Activated naive CD4-positive, alpha-beta T cell treated with anti-CD3 and anti-CD28 coated beads for 36 hours (primary cell): Measurements from ENCODE around the gene JAM3. TPM values are rescaled to one million over a fixed set of nuclear protein-coding genes. Genes with fewer than 3 reads are reported as not detected.
"Not testable (repeated sequence)": the region's sequence is repeated elsewhere in the genome, so short reads cannot be mapped to it uniquely, and the experiment has no call there.

Experiments
- CTCF ChIA-PET: fragments of 350-600 bp; sonication (Branson Sonifier 250); formaldehyde crosslinking; loops from one replicate; lab custom pipeline; 2021; ENCODE audit warnings: antibody characterized with exemption; lab: Charles Lee
- DNase-seq: peaks from one replicate; pipeline ENCODE4 v3.0.0-alpha.2; 2020
- H3K27ac Mint-ChIP-seq: one replicate; pipeline ENCODE4 v1.8.0; 2021; ENCODE audit warnings: mild to moderate bottlenecking, mixed read lengths
- H3K27me3 Mint-ChIP-seq: one replicate; pipeline ENCODE4 v1.8.0; 2021; ENCODE audit warnings: low read depth, mixed read lengths
- H3K36me3 Mint-ChIP-seq: one replicate; pipeline ENCODE4 v1.8.0; 2021; ENCODE audit warnings: low read depth, mixed read lengths
- H3K4me1 Mint-ChIP-seq: one replicate; pipeline ENCODE4 v1.8.0; 2021; ENCODE audit warnings: low read depth, mixed read lengths
- H3K4me3 Mint-ChIP-seq: one replicate; pipeline ENCODE4 v1.8.0; 2021; ENCODE audit warnings: mild to moderate bottlenecking, moderate library complexity, mixed read lengths
- H3K9me3 Mint-ChIP-seq: one replicate; pipeline ENCODE4 v1.8.0; 2021; ENCODE audit warnings: mixed read lengths
- intact Hi-C: fragments of 100-400 bp; cut with micrococcal nuclease; formaldehyde crosslinking; loops from one replicate; pipeline ENCODE4 v1.15.1; 2023
- total RNA-seq, 2 experiments: library from RNA; stranded (reverse); gene quantifications; one replicate each; pipeline ENCODE4 v1.2.3, GENCODE V29; 2021

JAM3 gene
- total RNA-seq, 2 experiments from 2014 or later: 4.0 to 6.4 TPM

DNA sequence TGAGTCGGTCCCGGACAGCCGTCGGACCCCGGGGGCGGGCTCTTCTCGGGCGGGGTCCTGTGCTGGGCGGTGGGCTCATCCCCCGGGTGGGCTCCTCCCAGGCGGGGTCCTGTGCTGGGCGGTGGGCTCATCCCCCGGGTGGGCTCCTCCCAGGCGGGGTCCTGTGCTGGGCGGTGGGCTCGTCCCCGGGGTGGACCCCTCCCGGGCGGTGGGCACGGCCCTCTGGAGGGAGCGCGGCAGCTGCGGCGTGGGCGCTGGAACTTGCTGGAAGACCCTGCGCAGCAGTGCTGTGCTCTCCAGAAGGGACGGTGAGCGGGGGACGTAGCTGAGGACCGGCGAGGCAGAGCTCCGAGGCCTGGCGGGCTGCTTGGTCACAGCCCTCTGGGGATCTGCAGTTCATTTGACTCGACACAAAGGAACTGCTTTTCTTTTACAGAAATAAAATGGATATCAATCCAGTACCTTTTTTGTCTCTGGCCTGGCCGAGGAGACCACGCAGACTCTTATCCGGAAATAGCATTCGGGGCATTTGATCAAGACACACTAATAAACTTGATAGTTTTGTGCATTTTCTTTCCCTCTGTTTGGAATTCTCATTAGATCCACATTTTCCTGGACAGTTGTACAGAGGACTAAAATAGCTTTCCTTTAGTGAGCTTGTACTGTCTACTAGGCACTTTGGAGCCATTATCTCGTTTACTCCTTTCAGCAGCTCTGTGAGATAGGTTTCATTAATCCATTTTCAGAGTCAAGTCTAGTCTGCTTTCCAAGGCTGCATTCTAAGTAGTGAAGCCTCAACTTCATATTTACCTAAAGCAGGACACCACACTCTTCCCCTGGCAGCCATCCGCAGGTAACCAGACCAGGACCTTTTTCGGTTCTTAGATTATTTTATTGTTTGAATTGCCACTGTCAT, 812 bp downstream of the JAM3 start:
- CTCF ChIA-PET: interaction anchor here (4.7 kb wide), 1 partner anchor 19 kb away, joined by 26 read pairs; no protein-coding TSS in a partner anchor
- Mint-ChIP-seq H3K4me3 (peak overlapping the region; percentile 54), H3K27me3 (no peaks in the 10 kb centered on the region), H3K9me3 (no peaks in the 10 kb centered on the region), H3K27ac (no peak overlapping the region), H3K4me1 (peaks cover 11% of the 10 kb centered on the region), H3K36me3 (peaks cover 1% of the 10 kb centered on the region)
- intact Hi-C loops: loop anchor here (5.0 kb wide), 1 partner anchor 68 kb away; no protein-coding TSS in a partner anchor
- DNase-seq: no peak

DNA sequence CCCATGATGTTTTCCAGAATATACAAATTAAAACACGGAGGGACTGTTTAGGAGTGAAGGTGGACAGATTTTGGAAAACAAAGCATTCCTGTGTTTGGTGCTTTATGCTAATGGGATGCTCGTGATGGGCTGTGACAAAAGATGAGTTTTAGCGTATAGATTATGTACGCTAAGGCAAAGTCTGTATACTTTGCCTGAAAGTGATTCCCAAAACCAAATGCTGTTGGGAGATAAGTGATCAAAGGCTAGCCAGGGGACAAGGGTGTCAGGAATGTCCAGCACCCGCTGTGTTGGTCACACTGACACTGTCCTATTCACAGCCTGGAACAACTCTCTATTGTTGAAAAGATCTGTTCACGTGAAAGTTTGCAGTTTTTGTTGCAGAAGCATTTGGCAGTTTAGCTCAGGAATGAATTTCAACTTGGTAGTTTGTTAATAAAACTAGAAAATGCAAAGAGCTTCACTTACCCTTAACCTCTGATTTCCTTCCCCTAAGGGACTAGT, 1.5 kb downstream of the JAM3 start:
- Mint-ChIP-seq H3K9me3 (no peaks in the 10 kb centered on the region), H3K36me3 (peaks cover 1% of the 10 kb centered on the region), H3K4me1 (peaks cover 11% of the 10 kb centered on the region), H3K27me3 (no peaks in the 10 kb centered on the region), H3K27ac (no peak overlapping the region), H3K4me3 (no peak overlapping the region)
- DNase-seq: no peak
- CTCF ChIA-PET: interaction anchor here (0.9 to 4.7 kb wide), 2 partner anchors 14 to 20 kb away, joined by 3 to 26 read pairs; no protein-coding TSS in a partner anchor
- intact Hi-C loops: no loop called here

DNA sequence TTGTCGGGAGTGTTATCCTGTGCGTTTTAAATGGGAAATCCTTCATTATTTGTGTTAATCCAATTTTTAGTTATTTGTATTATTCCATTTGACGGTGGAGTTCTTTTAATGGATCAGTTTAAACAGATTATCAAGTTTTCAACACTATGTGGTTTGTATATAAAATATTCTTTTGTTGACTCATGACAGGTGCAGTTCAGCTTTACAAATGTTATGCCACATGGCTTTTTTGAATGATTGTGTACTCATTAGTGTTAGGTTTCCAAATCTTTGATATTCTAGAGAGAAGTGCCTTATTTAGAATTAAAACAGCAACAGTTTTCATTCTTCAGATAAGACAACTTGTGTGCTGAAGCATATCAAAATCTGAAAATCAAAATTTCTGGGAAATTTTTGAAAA, 2.4 kb downstream of the JAM3 start:
- no peaks in the 10 kb centered on the region for H3K9me3 Mint-ChIP-seq
- intact Hi-C loops: no loop called here

DNA sequence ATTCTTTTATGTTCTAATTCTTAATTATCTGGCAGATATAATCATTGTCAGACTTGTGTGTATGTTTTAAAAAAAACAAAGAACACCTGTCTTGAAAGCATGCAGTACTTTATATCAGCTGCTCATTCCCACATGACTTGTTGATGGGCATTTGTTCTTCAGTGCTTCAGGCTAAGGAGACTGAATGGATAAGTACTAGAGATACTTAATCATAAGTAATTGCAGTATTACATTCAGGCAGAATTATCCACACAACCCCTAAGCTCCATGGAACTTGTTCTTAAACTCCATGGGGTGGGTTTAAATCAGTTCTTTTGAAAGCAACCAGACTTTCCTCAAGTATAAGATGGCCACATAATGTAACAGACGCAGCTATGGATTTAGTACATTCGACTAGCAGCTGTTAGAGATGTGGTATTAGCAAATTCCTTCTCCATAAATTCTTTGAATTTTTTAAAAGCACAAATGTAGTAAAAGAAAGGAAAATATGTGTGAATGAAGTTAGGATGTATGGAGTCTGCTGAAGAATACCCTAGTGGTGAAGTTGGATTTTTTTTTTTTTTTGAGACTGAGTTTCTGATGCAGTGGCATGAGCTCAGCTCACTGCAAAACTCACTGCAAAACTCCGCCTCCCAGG, 3.0 kb downstream of the JAM3 start:
- Mint-ChIP-seq H3K9me3 (no peaks in the 10 kb centered on the region), H3K4me1 (peaks cover 11% of the 10 kb centered on the region), H3K27me3 (no peaks in the 10 kb centered on the region), H3K36me3 (peaks cover 1% of the 10 kb centered on the region), H3K4me3 (no peak overlapping the region), H3K27ac (no peak overlapping the region)
- no peak for DNase-seq
- CTCF ChIA-PET: interaction anchor here (0.6 to 4.7 kb wide), 9 partner anchors 9 to 27 kb away, joined by 3 to 26 read pairs (median 4); no protein-coding TSS in a partner anchor
- intact Hi-C loops: no loop called here

More for the DNA sequence above, 2.4 kb downstream of the JAM3 start:
- no peak overlapping the region for H3K27ac Mint-ChIP-seq
- DNase-seq: no peak
- CTCF ChIA-PET: interaction anchor here (0.7 to 4.7 kb wide), 7 partner anchors 8 to 27 kb away, joined by 3 to 26 read pairs (median 4); no protein-coding TSS in a partner anchor
- no peaks in the 10 kb centered on the region for H3K27me3 Mint-ChIP-seq
- H3K4me3 Mint-ChIP-seq: no peak overlapping the region
- peaks cover 11% of the 10 kb centered on the region for H3K4me1 Mint-ChIP-seq
- peaks cover 1% of the 10 kb centered on the region for H3K36me3 Mint-ChIP-seq

DNA sequence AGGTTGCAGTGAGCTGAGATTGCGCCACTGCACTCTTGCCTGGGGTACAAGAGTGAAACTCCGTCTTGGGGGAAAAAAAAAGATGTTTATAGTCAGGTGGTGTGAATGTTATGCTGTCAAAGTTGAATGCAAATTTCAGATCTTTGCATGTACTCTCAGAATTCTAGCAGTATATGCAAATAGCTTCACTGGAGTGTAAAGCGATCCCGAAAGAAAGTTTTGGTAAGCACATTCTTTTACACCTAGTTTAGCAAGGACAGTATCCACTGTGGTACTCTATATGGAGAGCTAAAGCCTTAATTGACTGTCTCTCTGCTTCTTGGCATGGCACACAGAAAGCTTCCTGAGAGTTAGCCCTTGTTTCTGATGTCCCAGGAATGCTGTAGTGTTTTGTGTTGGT, 4.0 kb downstream of the JAM3 start:
- H3K4me3 Mint-ChIP-seq: no peak overlapping the region
- intact Hi-C loops: no loop called here
- CTCF ChIA-PET: interaction anchor here (1.4 kb wide), 1 partner anchor 10 kb away, joined by 5 read pairs; no protein-coding TSS in a partner anchor
- H3K4me1 Mint-ChIP-seq: peaks cover 11% of the 10 kb centered on the region
- H3K27me3 Mint-ChIP-seq: no peaks in the 10 kb centered on the region
- H3K9me3 Mint-ChIP-seq: no peaks in the 10 kb centered on the region
- DNase-seq: no peak
- H3K36me3 Mint-ChIP-seq: peaks cover 1% of the 10 kb centered on the region
- H3K27ac Mint-ChIP-seq: no peak overlapping the region

DNA sequence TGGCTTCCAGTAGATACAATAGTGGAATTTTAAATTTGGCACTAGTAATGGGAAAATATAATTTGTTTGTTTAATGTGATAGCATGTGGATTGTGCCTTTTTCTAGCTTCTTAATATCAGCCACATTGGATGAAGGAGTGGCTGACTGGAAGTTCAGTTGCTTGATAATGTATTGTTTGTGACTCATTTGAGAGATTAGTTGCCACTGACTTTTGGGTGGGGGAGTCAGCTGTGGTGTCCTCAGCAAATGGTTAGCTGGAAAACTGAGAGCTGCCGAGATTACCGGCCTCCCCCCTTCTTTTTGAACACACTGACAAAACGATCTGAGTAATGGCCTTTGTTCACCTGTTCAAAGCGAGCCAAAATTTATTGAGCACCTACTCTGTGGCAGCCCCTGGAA, 5.5 kb downstream of the JAM3 start:
- H3K4me1 Mint-ChIP-seq: peaks cover 6% of the 10 kb centered on the region

DNA sequence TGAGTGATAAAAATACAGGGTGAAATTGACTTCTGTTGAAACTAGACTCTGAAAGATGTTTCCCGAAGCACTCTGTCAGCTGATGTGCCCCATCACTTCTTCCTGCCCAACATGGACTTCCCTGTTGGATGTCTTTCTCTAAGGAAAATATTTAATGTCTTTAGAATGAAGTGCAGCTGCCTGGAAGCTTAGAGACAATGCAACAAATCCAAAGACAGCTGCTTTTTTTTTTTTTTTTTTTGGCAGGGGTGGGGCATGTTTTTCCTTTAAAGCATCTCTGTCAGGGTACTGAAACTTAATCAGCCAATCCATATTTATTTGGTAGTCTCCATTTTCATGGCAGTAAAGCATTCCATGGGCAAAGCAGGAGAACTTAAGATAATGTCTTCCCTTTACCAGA, 5.9 kb downstream of the JAM3 start:
- H3K27me3 Mint-ChIP-seq: no peaks in the 10 kb centered on the region

More for the DNA sequence above, 5.5 kb downstream of the JAM3 start:
- Mint-ChIP-seq H3K9me3 (no peaks in the 10 kb centered on the region), H3K27ac (no peak overlapping the region), H3K4me3 (no peak overlapping the region), H3K27me3 (no peaks in the 10 kb centered on the region), H3K36me3 (no peaks in the 10 kb centered on the region)
- CTCF ChIA-PET: interaction anchor here (0.6 kb wide), 1 partner anchor 8 kb away, joined by 3 read pairs; no protein-coding TSS in a partner anchor
- DNase-seq: no peak
- intact Hi-C loops: no loop called here

DNA sequence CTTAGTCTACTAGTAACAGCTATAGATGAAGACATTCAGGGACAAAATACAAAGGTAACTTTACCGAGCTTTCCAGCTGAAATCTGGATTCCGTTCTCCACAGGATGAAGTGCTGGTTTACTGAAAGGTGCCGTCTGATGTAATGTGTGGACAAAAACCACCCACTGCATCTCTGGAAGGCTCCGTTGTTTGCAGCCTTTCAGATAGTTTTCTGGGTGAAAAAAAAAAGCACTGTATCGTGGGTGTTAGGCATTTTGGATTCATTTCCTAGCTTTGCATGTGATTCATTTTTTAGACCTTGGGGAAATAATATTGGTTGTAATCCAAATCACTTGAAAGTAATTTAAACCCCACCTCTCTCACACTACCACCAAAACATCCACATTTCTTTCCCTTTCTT, 10.4 kb downstream of the JAM3 start:
- H3K27ac Mint-ChIP-seq: no peak overlapping the region
- CTCF ChIA-PET: interaction anchor here (0.6 to 1.2 kb wide), 2 partner anchors 29 to 227 kb away, joined by 3 read pairs; no protein-coding TSS in a partner anchor
- intact Hi-C loops: no loop called here
- no peaks in the 10 kb centered on the region for H3K4me1 Mint-ChIP-seq
- no peak for DNase-seq
- no peak overlapping the region for H3K4me3 Mint-ChIP-seq
- peaks cover 11% of the 10 kb centered on the region for H3K9me3 Mint-ChIP-seq
- H3K36me3 Mint-ChIP-seq: peaks cover 11% of the 10 kb centered on the region
- no peaks in the 10 kb centered on the region for H3K27me3 Mint-ChIP-seq

More for the DNA sequence above, 5.9 kb downstream of the JAM3 start:
- Mint-ChIP-seq H3K4me1 (peaks cover 6% of the 10 kb centered on the region), H3K27ac (no peak overlapping the region), H3K4me3 (no peak overlapping the region), H3K36me3 (no peaks in the 10 kb centered on the region), H3K9me3 (no peaks in the 10 kb centered on the region)
- CTCF ChIA-PET: no interaction called here
- DNase-seq: no peak
- intact Hi-C loops: no loop called here

DNA sequence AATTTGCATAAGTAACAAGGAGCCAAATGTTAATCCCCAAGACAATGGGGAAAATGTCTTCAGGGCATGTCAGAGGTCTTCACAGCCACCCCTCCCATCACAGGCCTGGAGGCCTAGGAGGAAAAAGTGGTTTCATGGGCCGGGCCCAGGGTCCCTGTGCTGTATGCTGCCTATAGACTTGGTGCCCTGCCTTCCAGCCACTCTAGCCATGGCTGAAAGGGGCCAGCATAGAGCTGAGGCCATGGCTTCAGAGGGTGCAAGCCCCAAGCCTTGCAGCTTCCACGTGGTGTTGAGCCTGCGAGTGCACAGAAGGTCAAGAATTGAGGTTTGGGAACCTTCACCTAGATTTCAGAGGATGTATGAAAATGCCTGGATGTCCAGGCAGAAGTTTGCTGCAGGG, 12.4 kb downstream of the JAM3 start:
- H3K4me3 Mint-ChIP-seq, H3K27ac Mint-ChIP-seq, H3K27me3 Mint-ChIP-seq, H3K4me1 Mint-ChIP-seq, DNase-seq, intact Hi-C loops: not testable (repeated sequence)
- CTCF ChIA-PET: interaction anchor here (2.9 kb wide), 1 partner anchor 31 kb away, joined by 7 read pairs; no protein-coding TSS in a partner anchor
- peaks cover 11% of the 10 kb centered on the region for H3K9me3 Mint-ChIP-seq
- peaks cover 11% of the 10 kb centered on the region for H3K36me3 Mint-ChIP-seq

DNA sequence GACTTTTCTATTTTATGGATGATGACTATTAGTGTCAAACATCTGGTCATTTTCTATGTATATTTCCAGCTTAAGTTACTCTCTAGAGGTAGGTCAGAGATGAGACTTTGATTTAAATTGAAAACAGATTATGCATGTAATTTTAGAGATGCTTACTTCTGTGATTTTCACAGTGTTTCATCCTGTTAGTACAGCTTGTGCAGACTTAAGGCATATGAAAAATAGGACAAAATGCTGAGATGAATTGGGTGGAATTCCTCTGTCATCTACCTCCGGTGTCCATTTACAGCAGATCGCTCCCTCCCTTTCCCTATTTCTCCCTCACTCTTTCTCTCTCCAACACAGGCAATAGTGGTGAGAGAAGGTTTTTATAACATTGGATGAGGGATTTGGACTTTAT, 14.1 kb downstream of the JAM3 start:
- Mint-ChIP-seq H3K4me3 (no peak overlapping the region), H3K27ac (no peak overlapping the region), H3K4me1 (no peaks in the 10 kb centered on the region), H3K27me3 (no peaks in the 10 kb centered on the region), H3K36me3 (peaks cover 11% of the 10 kb centered on the region), H3K9me3 (peaks cover 11% of the 10 kb centered on the region)
- CTCF ChIA-PET: interaction anchor here (2.9 kb wide), 1 partner anchor 32 kb away, joined by 7 read pairs; no protein-coding TSS in a partner anchor
- intact Hi-C loops: no loop called here
- DNase-seq: no peak

DNA sequence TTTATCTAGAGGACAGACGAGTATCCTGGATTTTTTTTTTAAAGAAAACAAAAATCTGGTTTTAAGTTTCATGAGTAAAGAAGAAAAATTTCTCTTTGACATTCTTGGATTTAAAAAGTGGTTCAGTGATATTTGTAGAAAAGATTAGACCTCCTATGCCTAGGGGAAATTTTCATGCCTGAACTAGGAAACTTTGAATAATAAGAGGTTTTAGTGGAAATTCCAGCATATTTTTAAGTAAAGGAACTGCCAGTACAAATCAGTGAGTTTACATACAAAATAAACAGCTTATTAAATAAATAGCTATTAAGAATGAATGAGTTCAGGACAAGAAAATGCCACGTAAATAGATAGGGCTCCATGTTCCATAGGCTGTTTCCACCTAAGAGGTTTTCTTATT, 17.5 kb downstream of the JAM3 start:
- Mint-ChIP-seq H3K4me1 (peaks cover under 1% of the 10 kb centered on the region), H3K27ac (no peak overlapping the region), H3K9me3 (peaks cover 4% of the 10 kb centered on the region), H3K36me3 (peaks cover 5% of the 10 kb centered on the region), H3K4me3 (no peak overlapping the region), H3K27me3 (no peaks in the 10 kb centered on the region)
- intact Hi-C loops: no loop called here
- DNase-seq: no peak
- CTCF ChIA-PET: interaction anchor here (0.6 kb wide), 1 partner anchor 291 kb away, joined by 4 read pairs; no protein-coding TSS in a partner anchor

DNA sequence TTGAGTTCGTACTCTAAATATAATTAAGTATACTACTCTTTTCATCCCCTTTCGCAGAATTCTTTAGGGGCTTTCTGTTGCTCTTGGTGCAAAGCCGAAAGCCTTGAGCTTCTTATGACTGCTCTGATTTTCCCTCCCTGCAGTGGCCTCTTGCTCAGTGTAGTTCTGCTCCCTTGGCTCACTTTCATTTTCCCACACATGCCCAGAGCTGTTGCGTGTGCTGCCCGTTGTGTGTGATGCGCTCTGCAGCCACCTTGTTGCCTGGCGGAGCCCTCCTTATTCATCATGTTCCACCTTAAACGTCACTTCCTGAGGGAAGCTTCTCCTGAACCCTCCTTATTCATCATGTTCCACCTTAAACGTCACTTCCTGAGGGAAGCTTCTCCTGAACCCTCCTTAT, 23.1 kb downstream of the JAM3 start:
- H3K36me3 Mint-ChIP-seq, H3K9me3 Mint-ChIP-seq, H3K27me3 Mint-ChIP-seq, H3K27ac Mint-ChIP-seq, H3K4me3 Mint-ChIP-seq, intact Hi-C loops, CTCF ChIA-PET, DNase-seq: not testable (repeated sequence)
- H3K4me1 Mint-ChIP-seq: peaks cover 12% of the 10 kb centered on the region
